ENCODE measurements around the gene MYOF.

Gene MYOF

GRCh38 chr10:93498166-93498565, 16.0 kb upstream of the MYOF start:
- Histone ChIP-seq H3K9me3 (ENCODE audit: control insufficient read depth, insufficient read depth, low read depth, low read length) (no peaks in the 10 kb centered on the region), H3K27me3 (ENCODE audit: control insufficient read depth, insufficient read depth, low read length) (peaks cover 4% of the 10 kb centered on the region; the same call in 1 of the 2 replicates), H3K27ac (ENCODE audit: low read depth, low read length) (no peak overlapping the region), H3K4me1 (ENCODE audit: control insufficient read depth, insufficient read depth, low read length) (peaks cover 12% of the 10 kb centered on the region; the same call in 1 of the 2 replicates), H3K9ac (ENCODE audit: low read length) (no peak overlapping the region), H3K36me3 (ENCODE audit: control insufficient read depth, insufficient read depth, low read length) (peaks cover 22% of the 10 kb centered on the region), H3K4me3 (ENCODE audit: low read depth, low read length) (peak overlapping the region; percentile 32; the same call in 1 of the 2 replicates)

GRCh38 chr10:93496322-93497041, 14.3 kb upstream of the MYOF start, which contains the start of gene CEP55:
Gene CEP55 (plus strand): TSS chr10:93496612. CDS start chr10:93500052, 3,440 bp downstream.
- Histone ChIP-seq H3K9me3 (ENCODE audit: control insufficient read depth, insufficient read depth, low read depth, low read length) (no peaks in the 10 kb centered on the region), H3K27me3 (ENCODE audit: control insufficient read depth, insufficient read depth, low read length) (peaks cover 4% of the 10 kb centered on the region; the same call in 1 of the 2 replicates), H3K4me1 (ENCODE audit: control insufficient read depth, insufficient read depth, low read length) (peaks cover 16% of the 10 kb centered on the region; the same call in 1 of the 2 replicates), H3K27ac (ENCODE audit: low read depth, low read length) (peak within 1 kb of the TSS; percentile 54; the same call in 1 of the 2 replicates), H3K9ac (ENCODE audit: low read length) (peak within 1 kb of the TSS; percentile 86), H3K4me3 (ENCODE audit: low read depth, low read length) (peak within 1 kb of the TSS; percentile 94), H3K36me3 (ENCODE audit: control insufficient read depth, insufficient read depth, low read length) (peaks cover 9% of the 10 kb centered on the region)

- Histone ChIP-seq H3K4me3 (ENCODE audit: low read depth, low read length) (peak overlapping the region; percentile 94), H3K9ac (ENCODE audit: low read length) (peak overlapping the region; percentile 78), H3K4me1 (ENCODE audit: control insufficient read depth, insufficient read depth, low read length) (peaks cover 16% of the 10 kb centered on the region; the same call in 1 of the 2 replicates), H3K9me3 (ENCODE audit: control insufficient read depth, insufficient read depth, low read depth, low read length) (no peaks in the 10 kb centered on the region), H3K36me3 (ENCODE audit: control insufficient read depth, insufficient read depth, low read length) (peaks cover 9% of the 10 kb centered on the region), H3K27ac (ENCODE audit: low read depth, low read length) (no peak overlapping the region), H3K27me3 (ENCODE audit: control insufficient read depth, insufficient read depth, low read length) (peaks cover 4% of the 10 kb centered on the region; the same call in 1 of the 2 replicates)
These were observed 13.7 kb upstream of the MYOF start for GRCh38 chr10:93495654-93496321.

- peaks cover 16% of the 10 kb centered on the region; the same call in 1 of the 2 replicates for H3K4me1 ChIP-seq (ENCODE audit: control insufficient read depth, insufficient read depth, low read length)
- no peaks in the 10 kb centered on the region; the same call in 1 of the 2 replicates for H3K36me3 ChIP-seq (ENCODE audit: control insufficient read depth, insufficient read depth, low read length)
- no peaks in the 10 kb centered on the region for H3K9me3 ChIP-seq (ENCODE audit: control insufficient read depth, insufficient read depth, low read depth, low read length)
- peaks cover 4% of the 10 kb centered on the region; the same call in 1 of the 2 replicates for H3K27me3 ChIP-seq (ENCODE audit: control insufficient read depth, insufficient read depth, low read length)
- H3K27ac ChIP-seq (ENCODE audit: low read depth, low read length): no peak overlapping the region
- no peak overlapping the region for H3K9ac ChIP-seq (ENCODE audit: low read length)
- no peak overlapping the region for H3K4me3 ChIP-seq (ENCODE audit: low read depth, low read length)
These were observed 12.4 kb upstream of the MYOF start for GRCh38 chr10:93494494-93494893.

- H3K27me3 ChIP-seq (ENCODE audit: control insufficient read depth, insufficient read depth, low read length): peaks cover 4% of the 10 kb centered on the region; the same call in 1 of the 2 replicates
- H3K9ac ChIP-seq (ENCODE audit: low read length): peak overlapping the region; percentile 10
- H3K9me3 ChIP-seq (ENCODE audit: control insufficient read depth, insufficient read depth, low read depth, low read length): no peaks in the 10 kb centered on the region
- H3K27ac ChIP-seq (ENCODE audit: low read depth, low read length): no peak overlapping the region
- no peaks in the 10 kb centered on the region for H3K36me3 ChIP-seq (ENCODE audit: control insufficient read depth, insufficient read depth, low read length)
- peaks cover 12% of the 10 kb centered on the region; the same call in 1 of the 2 replicates for H3K4me1 ChIP-seq (ENCODE audit: control insufficient read depth, insufficient read depth, low read length)
- no peak overlapping the region for H3K4me3 ChIP-seq (ENCODE audit: low read depth, low read length)
These were observed 11.0 kb upstream of the MYOF start for GRCh38 chr10:93493162-93493561.

GRCh38 chr10:93491602-93492121, 9.5 kb upstream of the MYOF start:
- Histone ChIP-seq H3K9me3 (ENCODE audit: control insufficient read depth, insufficient read depth, low read depth, low read length) (no peaks in the 10 kb centered on the region), H3K27ac (ENCODE audit: low read depth, low read length) (no peak overlapping the region), H3K4me3 (ENCODE audit: low read depth, low read length) (no peak overlapping the region), H3K4me1 (ENCODE audit: control insufficient read depth, insufficient read depth, low read length) (peaks cover 10% of the 10 kb centered on the region; the same call in 1 of the 2 replicates), H3K27me3 (ENCODE audit: control insufficient read depth, insufficient read depth, low read length) (peaks cover 4% of the 10 kb centered on the region; the same call in 1 of the 2 replicates), H3K9ac (ENCODE audit: low read length) (no peak overlapping the region), H3K36me3 (ENCODE audit: control insufficient read depth, insufficient read depth, low read length) (no peaks in the 10 kb centered on the region)

GRCh38 chr10:93488956-93489528, 6.9 kb upstream of the MYOF start:
- H3K4me1 ChIP-seq (ENCODE audit: control insufficient read depth, insufficient read depth, low read length): peaks cover 4% of the 10 kb centered on the region; the same call in 1 of the 2 replicates
- H3K27ac ChIP-seq (ENCODE audit: low read depth, low read length): no peak overlapping the region
- H3K36me3 ChIP-seq (ENCODE audit: control insufficient read depth, insufficient read depth, low read length): no peaks in the 10 kb centered on the region
- no peaks in the 10 kb centered on the region for H3K9me3 ChIP-seq (ENCODE audit: control insufficient read depth, insufficient read depth, low read depth, low read length)
- H3K4me3 ChIP-seq (ENCODE audit: low read depth, low read length): no peak overlapping the region
- H3K9ac ChIP-seq (ENCODE audit: low read length): no peak overlapping the region
- no peaks in the 10 kb centered on the region for H3K27me3 ChIP-seq (ENCODE audit: control insufficient read depth, insufficient read depth, low read length)

GRCh38 chr10:93485690-93486089, 3.6 kb upstream of the MYOF start:
- Histone ChIP-seq H3K27ac (ENCODE audit: low read depth, low read length) (no peak overlapping the region), H3K36me3 (ENCODE audit: control insufficient read depth, insufficient read depth, low read length) (no peaks in the 10 kb centered on the region), H3K9me3 (ENCODE audit: control insufficient read depth, insufficient read depth, low read depth, low read length) (no peaks in the 10 kb centered on the region), H3K27me3 (ENCODE audit: control insufficient read depth, insufficient read depth, low read length) (peaks cover 8% of the 10 kb centered on the region; the same call in 1 of the 2 replicates), H3K9ac (ENCODE audit: low read length) (no peak overlapping the region), H3K4me1 (ENCODE audit: control insufficient read depth, insufficient read depth, low read length) (0 out of 2 replicates have a peak, but pooled peaks cover 4% of the 10 kb centered on the region), H3K4me3 (ENCODE audit: low read depth, low read length) (no peak overlapping the region)

GRCh38 chr10:93481637-93482144, 443 bp downstream of the MYOF start:
- H3K27ac ChIP-seq (ENCODE audit: low read depth, low read length): no peak overlapping the region; the same call in 1 of the 2 replicates
- H3K36me3 ChIP-seq (ENCODE audit: control insufficient read depth, insufficient read depth, low read length): no peaks in the 10 kb centered on the region
- H3K9ac ChIP-seq (ENCODE audit: low read length): peak overlapping the region; percentile 62
- peaks cover 13% of the 10 kb centered on the region for H3K4me1 ChIP-seq (ENCODE audit: control insufficient read depth, insufficient read depth, low read length)
- peaks cover 9% of the 10 kb centered on the region; the same call in 1 of the 2 replicates for H3K27me3 ChIP-seq (ENCODE audit: control insufficient read depth, insufficient read depth, low read length)
- no peaks in the 10 kb centered on the region for H3K9me3 ChIP-seq (ENCODE audit: control insufficient read depth, insufficient read depth, low read depth, low read length)
- H3K4me3 ChIP-seq (ENCODE audit: low read depth, low read length): peak overlapping the region; percentile 77

- H3K27me3 ChIP-seq (ENCODE audit: control insufficient read depth, insufficient read depth, low read length): peaks cover 9% of the 10 kb centered on the region; the same call in 1 of the 2 replicates
- H3K4me3 ChIP-seq (ENCODE audit: low read depth, low read length): no peak overlapping the region
- no peaks in the 10 kb centered on the region for H3K36me3 ChIP-seq (ENCODE audit: control insufficient read depth, insufficient read depth, low read length)
- no peak overlapping the region for H3K27ac ChIP-seq (ENCODE audit: low read depth, low read length)
- H3K4me1 ChIP-seq (ENCODE audit: control insufficient read depth, insufficient read depth, low read length): peaks cover 15% of the 10 kb centered on the region
- no peaks in the 10 kb centered on the region for H3K9me3 ChIP-seq (ENCODE audit: control insufficient read depth, insufficient read depth, low read depth, low read length)
- no peak overlapping the region for H3K9ac ChIP-seq (ENCODE audit: low read length)
These were observed 3.3 kb downstream of the MYOF start for GRCh38 chr10:93478873-93479272.
